Measurements from ENCODE around the gene WSCD2. TPM values are rescaled to one million over a fixed set of nuclear protein-coding genes. Genes with fewer than 3 reads are reported as not detected.

Gene WSCD2
- polyA plus RNA-seq, 1 donor from 2014 or later, result 5.8 TPM

DNA sequence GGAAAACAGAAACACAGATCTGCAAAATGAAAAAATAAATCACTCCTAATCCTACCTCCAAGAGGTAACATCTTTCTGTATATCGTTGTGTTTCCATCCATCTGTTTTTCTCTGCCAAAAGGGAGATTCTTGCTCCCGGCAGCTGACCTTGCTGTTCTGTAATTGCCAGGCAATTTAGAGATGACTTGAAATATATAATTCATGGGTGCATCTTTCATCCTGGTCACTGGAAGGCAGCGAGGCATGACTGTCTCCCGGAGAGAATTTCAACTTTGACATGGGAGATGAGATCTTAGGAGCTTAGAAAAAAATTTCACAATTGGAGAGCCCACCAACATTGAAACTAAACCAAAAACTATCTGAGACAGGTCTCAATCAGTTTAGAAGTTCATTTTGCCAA lies 53.0 kb downstream of the WSCD2 start:
- Histone ChIP-seq H3F3A (ENCODE audit: insufficient read depth, low read length, poor library complexity, severe bottlenecking) (no peaks in the 10 kb centered on the region), H3K27me3 (ENCODE audit: insufficient read depth, low read depth, low read length) (no peaks in the 10 kb centered on the region), H3K27ac (ENCODE audit: low read length) (no peak overlapping the region), H3K79me2 (replicated peaks; ENCODE audit: insufficient read depth, low read length) (no peaks in the 10 kb centered on the region), H3K9me3 (ENCODE audit: low read length) (no peaks in the 10 kb centered on the region), H3K9ac (ENCODE audit: low read length) (no peak overlapping the region), H3K9me2 (ENCODE audit: insufficient read depth, low read length) (no peaks in the 10 kb centered on the region), H4K20me1 (ENCODE audit: insufficient read depth) (no peaks in the 10 kb centered on the region), H3K4me3 (ENCODE audit: low read length) (no peak overlapping the region), H3K36me3 (ENCODE audit: insufficient read depth, low read length) (no peaks in the 10 kb centered on the region), H3K4me2 (ENCODE audit: low read length) (no peak overlapping the region), H2AFZ (ENCODE audit: low read depth, low read length) (no peak overlapping the region)
- no peak for TF ChIP-seq TAF1 (IDR thresholded peaks at IDR 0.05; ENCODE audit: low read depth)
- TF ChIP-seq, protein P1, sequence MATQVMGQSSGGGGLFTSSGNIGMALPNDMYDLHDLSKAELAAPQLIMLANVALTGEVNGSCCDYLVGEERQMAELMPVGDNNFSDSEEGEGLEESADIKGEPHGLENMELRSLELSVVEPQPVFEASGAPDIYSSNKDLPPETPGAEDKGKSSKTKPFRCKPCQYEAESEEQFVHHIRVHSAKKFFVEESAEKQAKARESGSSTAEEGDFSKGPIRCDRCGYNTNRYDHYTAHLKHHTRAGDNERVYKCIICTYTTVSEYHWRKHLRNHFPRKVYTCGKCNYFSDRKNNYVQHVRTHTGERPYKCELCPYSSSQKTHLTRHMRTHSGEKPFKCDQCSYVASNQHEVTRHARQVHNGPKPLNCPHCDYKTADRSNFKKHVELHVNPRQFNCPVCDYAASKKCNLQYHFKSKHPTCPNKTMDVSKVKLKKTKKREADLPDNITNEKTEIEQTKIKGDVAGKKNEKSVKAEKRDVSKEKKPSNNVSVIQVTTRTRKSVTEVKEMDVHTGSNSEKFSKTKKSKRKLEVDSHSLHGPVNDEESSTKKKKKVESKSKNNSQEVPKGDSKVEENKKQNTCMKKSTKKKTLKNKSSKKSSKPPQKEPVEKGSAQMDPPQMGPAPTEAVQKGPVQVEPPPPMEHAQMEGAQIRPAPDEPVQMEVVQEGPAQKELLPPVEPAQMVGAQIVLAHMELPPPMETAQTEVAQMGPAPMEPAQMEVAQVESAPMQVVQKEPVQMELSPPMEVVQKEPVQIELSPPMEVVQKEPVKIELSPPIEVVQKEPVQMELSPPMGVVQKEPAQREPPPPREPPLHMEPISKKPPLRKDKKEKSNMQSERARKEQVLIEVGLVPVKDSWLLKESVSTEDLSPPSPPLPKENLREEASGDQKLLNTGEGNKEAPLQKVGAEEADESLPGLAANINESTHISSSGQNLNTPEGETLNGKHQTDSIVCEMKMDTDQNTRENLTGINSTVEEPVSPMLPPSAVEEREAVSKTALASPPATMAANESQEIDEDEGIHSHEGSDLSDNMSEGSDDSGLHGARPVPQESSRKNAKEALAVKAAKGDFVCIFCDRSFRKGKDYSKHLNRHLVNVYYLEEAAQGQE (IDR thresholded peaks at IDR 0.05; ENCODE audit: borderline replicate concordance), result no peak
- no peak for TF ChIP-seq POLR2AphosphoS5 (IDR thresholded peaks at IDR 0.05)
- no peak for TF ChIP-seq SMC3 (conservative IDR thresholded peaks at IDR 0.05; ENCODE audit: poor library complexity)
- TF ChIP-seq EZH2 (IDR thresholded peaks at IDR 0.05; ENCODE audit: borderline replicate concordance, insufficient read depth, low read length, poor library complexity, severe bottlenecking), result no peak
- TF ChIP-seq EP300 (conservative IDR thresholded peaks at IDR 0.05; ENCODE audit: poor library complexity, severe bottlenecking), result no peak
- TF ChIP-seq, protein P2, sequence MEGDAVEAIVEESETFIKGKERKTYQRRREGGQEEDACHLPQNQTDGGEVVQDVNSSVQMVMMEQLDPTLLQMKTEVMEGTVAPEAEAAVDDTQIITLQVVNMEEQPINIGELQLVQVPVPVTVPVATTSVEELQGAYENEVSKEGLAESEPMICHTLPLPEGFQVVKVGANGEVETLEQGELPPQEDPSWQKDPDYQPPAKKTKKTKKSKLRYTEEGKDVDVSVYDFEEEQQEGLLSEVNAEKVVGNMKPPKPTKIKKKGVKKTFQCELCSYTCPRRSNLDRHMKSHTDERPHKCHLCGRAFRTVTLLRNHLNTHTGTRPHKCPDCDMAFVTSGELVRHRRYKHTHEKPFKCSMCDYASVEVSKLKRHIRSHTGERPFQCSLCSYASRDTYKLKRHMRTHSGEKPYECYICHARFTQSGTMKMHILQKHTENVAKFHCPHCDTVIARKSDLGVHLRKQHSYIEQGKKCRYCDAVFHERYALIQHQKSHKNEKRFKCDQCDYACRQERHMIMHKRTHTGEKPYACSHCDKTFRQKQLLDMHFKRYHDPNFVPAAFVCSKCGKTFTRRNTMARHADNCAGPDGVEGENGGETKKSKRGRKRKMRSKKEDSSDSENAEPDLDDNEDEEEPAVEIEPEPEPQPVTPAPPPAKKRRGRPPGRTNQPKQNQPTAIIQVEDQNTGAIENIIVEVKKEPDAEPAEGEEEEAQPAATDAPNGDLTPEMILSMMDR (IDR thresholded peaks at IDR 0.05; ENCODE audit: poor library complexity, severe bottlenecking), result no peak
- no peak for TF ChIP-seq MXI1 (conservative IDR thresholded peaks at IDR 0.05; ENCODE audit: poor library complexity, severe bottlenecking)
- TF ChIP-seq RAD21 (conservative IDR thresholded peaks at IDR 0.05), result no peak

DNA sequence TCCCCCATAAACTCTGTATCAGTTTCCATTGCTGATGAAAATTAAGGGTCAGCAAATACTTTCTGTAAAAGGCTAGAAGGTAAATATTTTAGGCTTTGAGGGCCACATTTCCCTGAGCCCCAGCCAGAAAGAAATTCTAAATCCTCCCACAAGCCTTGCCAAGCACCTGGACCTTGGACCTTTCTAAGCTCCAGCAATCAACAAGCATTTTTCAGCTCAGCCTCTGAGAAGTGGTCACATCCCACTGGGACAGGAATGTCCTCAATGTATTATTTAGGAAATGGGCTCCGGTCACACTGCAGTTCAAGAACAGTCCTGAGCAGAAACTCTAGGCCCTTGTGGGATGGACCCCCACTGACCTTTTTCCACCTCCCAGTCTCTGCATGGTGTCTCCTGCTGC lies 55.9 kb downstream of the WSCD2 start:
- Histone ChIP-seq H3K36me3 (ENCODE audit: insufficient read depth, low read length) (no peaks in the 10 kb centered on the region), H3K4me3 (ENCODE audit: low read length) (no peak overlapping the region), H3K4me2 (ENCODE audit: low read length) (no peak overlapping the region), H2AFZ (ENCODE audit: low read depth, low read length) (no peak overlapping the region), H3F3A (ENCODE audit: insufficient read depth, low read length, poor library complexity, severe bottlenecking) (no peaks in the 10 kb centered on the region), H3K27me3 (ENCODE audit: insufficient read depth, low read depth, low read length) (no peaks in the 10 kb centered on the region), H4K20me1 (ENCODE audit: insufficient read depth) (no peaks in the 10 kb centered on the region), H3K9me3 (ENCODE audit: low read length) (no peaks in the 10 kb centered on the region), H3K9me2 (ENCODE audit: insufficient read depth, low read length) (no peaks in the 10 kb centered on the region), H3K27ac (ENCODE audit: low read length) (no peak overlapping the region), H3K79me2 (replicated peaks; ENCODE audit: insufficient read depth, low read length) (no peaks in the 10 kb centered on the region), H3K9ac (ENCODE audit: low read length) (no peak overlapping the region)
- TF ChIP-seq EP300 (conservative IDR thresholded peaks at IDR 0.05; ENCODE audit: poor library complexity, severe bottlenecking) (no peak), RAD21 (conservative IDR thresholded peaks at IDR 0.05) (no peak), SMC3 (conservative IDR thresholded peaks at IDR 0.05; ENCODE audit: poor library complexity) (no peak)
- TF ChIP-seq, protein P2 (IDR thresholded peaks at IDR 0.05; ENCODE audit: poor library complexity, severe bottlenecking), result no peak

Data from neural cell (in vitro differentiated cells).